Measurements from ENCODE around the gene MAPT.
"Not testable (repeated sequence)": the region's sequence is repeated elsewhere in the genome, so short reads cannot be mapped to it uniquely, and the experiment has no call there.

MAPT gene

GRCh38 chr17:46020998-46021397 lies 126.6 kb downstream of the MAPT start:
- no peak for TF ChIP-seq CTCF (IDR thresholded peaks at IDR 0.05; ENCODE audit: low read depth, low read length)
- peak; percentile 47 for DNase-seq
- peaks cover 14% of the 10 kb centered on the region for H3K4me1 ChIP-seq
- H3K9me3 ChIP-seq = no peaks in the 10 kb centered on the region
- H3K36me3 ChIP-seq = peaks cover 20% of the 10 kb centered on the region
- H3K4me3 ChIP-seq (ENCODE audit: low read depth, low read length) = no peak overlapping the region
- no peaks in the 10 kb centered on the region for H3K27me3 ChIP-seq

GRCh38 chr17:46023366-46023765 lies 129.0 kb downstream of the MAPT start:
- not testable (repeated sequence) for DNase-seq; H3K4me3 ChIP-seq (ENCODE audit: low read depth, low read length); H3K27me3 ChIP-seq; H3K9me3 ChIP-seq
- peaks cover 14% of the 10 kb centered on the region for H3K4me1 ChIP-seq
- peaks cover 38% of the 10 kb centered on the region for H3K36me3 ChIP-seq

- no peak for TF ChIP-seq CTCF (IDR thresholded peaks at IDR 0.05; ENCODE audit: low read depth, low read length)
- peaks cover 14% of the 10 kb centered on the region for H3K4me1 ChIP-seq
- H3K9me3 ChIP-seq = no peaks in the 10 kb centered on the region
- no peak overlapping the region for H3K4me3 ChIP-seq (ENCODE audit: low read depth, low read length)
- DNase-seq = no peak
- peaks cover 41% of the 10 kb centered on the region for H3K36me3 ChIP-seq
- H3K27me3 ChIP-seq = no peaks in the 10 kb centered on the region
Observed at GRCh38 chr17:46023783-46024388, 129.5 kb downstream of the MAPT start.

- DNase-seq = no peak
- no peak for TF ChIP-seq CTCF (IDR thresholded peaks at IDR 0.05; ENCODE audit: low read depth, low read length)
- Histone ChIP-seq H3K4me1 (peaks cover 14% of the 10 kb centered on the region), H3K36me3 (peaks cover 41% of the 10 kb centered on the region), H3K9me3 (no peaks in the 10 kb centered on the region), H3K27me3 (no peaks in the 10 kb centered on the region), H3K4me3 (ENCODE audit: low read depth, low read length) (no peak overlapping the region)
Observed at GRCh38 chr17:46024590-46024989, 130.2 kb downstream of the MAPT start.

- H3K36me3 ChIP-seq = peaks cover 41% of the 10 kb centered on the region
Observed at GRCh38 chr17:46025060-46025459, 130.7 kb downstream of the MAPT start.

GRCh38 chr17:46025510-46026165 lies 131.3 kb downstream of the MAPT start:
- DNase-seq = no peak
- H3K4me1 ChIP-seq = peaks cover 10% of the 10 kb centered on the region
- no peak for TF ChIP-seq CTCF (IDR thresholded peaks at IDR 0.05; ENCODE audit: low read depth, low read length)
- no peaks in the 10 kb centered on the region for H3K9me3 ChIP-seq
- H3K4me3 ChIP-seq (ENCODE audit: low read depth, low read length) = no peak overlapping the region
- peaks cover 46% of the 10 kb centered on the region for H3K36me3 ChIP-seq
- no peaks in the 10 kb centered on the region for H3K27me3 ChIP-seq

More at GRCh38 chr17:46025060-46025459, 130.7 kb downstream of the MAPT start:
- no peak for TF ChIP-seq CTCF (IDR thresholded peaks at IDR 0.05; ENCODE audit: low read depth, low read length)
- no peak for DNase-seq
- H3K27me3 ChIP-seq = no peaks in the 10 kb centered on the region
- H3K9me3 ChIP-seq = no peaks in the 10 kb centered on the region
- peaks cover 14% of the 10 kb centered on the region for H3K4me1 ChIP-seq
- H3K4me3 ChIP-seq (ENCODE audit: low read depth, low read length) = no peak overlapping the region
